A673 (cell line): ENCODE data around the gene SLC30A4. TPM values are rescaled to one million over a fixed set of nuclear protein-coding genes. Genes with fewer than 3 reads are reported as not detected.
A peak's percentile ranks its signal among the peaks of the same experiment; 100 is the strongest.
"Not testable (repeated sequence)": the region's sequence is repeated elsewhere in the genome, so short reads cannot be mapped to it uniquely, and the experiment has no call there.

Source experiments
- BruUV-seq: library from RNA; stranded (reverse); fragments of 400-500 nt; replicated peaks from 2 replicates; lab custom pipeline; 2021; lab: Mats Ljungman, UMichigan
- CTCF ChIA-PET: fragments of 300-600 bp; sonication (Branson Sonifier 250); formaldehyde crosslinking; loops from one replicate; lab custom pipeline; 2022; ENCODE audit warnings: antibody characterized with exemption; lab: Charles Lee
- POLR2A ChIA-PET: fragments of 300-600 bp; sonication (Branson Sonifier 250); formaldehyde crosslinking; loops from one replicate; lab custom pipeline; 2022; ENCODE audit warnings: antibody characterized with exemption; ENCODE audit not compliant: low non-redundant PET; lab: Charles Lee
- DNase-seq: peaks from one replicate; pipeline ENCODE4 v3.0.0-alpha.2; 2015; ENCODE audit warnings: low spot score
- H3K27ac ChIP-seq: fragments of 200-600 bp; sonication (generic); 2 replicates; pipeline ENCODE4 v1.5.1; 2016; ENCODE audit warnings: mixed run types, low read depth, mild to moderate bottlenecking, mixed read lengths, antibody characterized with exemption, low read length; ENCODE audit not compliant: poor library complexity, severe bottlenecking
- H3K27me3 ChIP-seq: fragments of 200-600 bp; sonication (generic); replicated peaks from 2 replicates; pipeline ENCODE4 v1.6.1; 2017; ENCODE audit warnings: mixed run types, low read depth, mild to moderate bottlenecking, mixed read lengths, antibody characterized with exemption, low read length; ENCODE audit not compliant: insufficient read depth, poor library complexity
- H3K36me3 ChIP-seq: fragments of 200-600 bp; sonication (generic); 2 replicates; pipeline ENCODE4 v1.6.1; 2016; ENCODE audit warnings: mixed run types, mild to moderate bottlenecking, mixed read lengths, antibody characterized with exemption, low read length; ENCODE audit not compliant: insufficient read depth, poor library complexity, severe bottlenecking
- H3K4me1 ChIP-seq: fragments of 200-600 bp; sonication (generic); 2 replicates; pipeline ENCODE4 v1.6.1; 2017; ENCODE audit warnings: mixed run types, mild to moderate bottlenecking, mixed read lengths, antibody characterized with exemption, low read length; ENCODE audit not compliant: insufficient read depth, poor library complexity, severe bottlenecking
- H3K4me3 ChIP-seq: fragments of 200-600 bp; sonication (generic); 2 replicates; pipeline ENCODE4 v1.5.1; 2016; ENCODE audit warnings: low read depth, mixed run types, mild to moderate bottlenecking, mixed read lengths, low read length; ENCODE audit not compliant: poor library complexity, severe bottlenecking
- H3K9me3 ChIP-seq: fragments of 200-600 bp; sonication (generic); 2 replicates; pipeline ENCODE4 v1.6.1; 2016; ENCODE audit warnings: mixed run types, low read depth, mild to moderate bottlenecking, mixed read lengths, antibody characterized with exemption, low read length; ENCODE audit not compliant: poor library complexity, severe bottlenecking
- CTCF ChIP-seq: fragments of 300-800, 200-600 bp; sonication (generic); conservative IDR thresholded peaks from 2 replicates; pipeline ENCODE4 v1.5.1; 2017; ENCODE audit warnings: low read depth, mild to moderate bottlenecking, antibody characterized with exemption, low read length, moderate library complexity, mixed read lengths
- EZH2 ChIP-seq: fragments of 200-600 bp; sonication (generic); IDR thresholded peaks from 2 replicates; pipeline ENCODE4 v1.6.1; 2017; ENCODE audit warnings: borderline replicate concordance, low read depth, mild to moderate bottlenecking, mixed read lengths, antibody characterized with exemption, low read length; ENCODE audit not compliant: poor library complexity, severe bottlenecking
- intact Hi-C: fragments of 100-400 bp; cut with micrococcal nuclease; formaldehyde crosslinking; loops from one replicate; pipeline ENCODE4 v1.10.0; 2022; ENCODE audit not compliant: unreplicated experiment
- total RNA-seq: library from RNA; stranded (reverse); gene quantifications from 2 replicates; pipeline ENCODE4 v1.2.3, GENCODE V29; 2021

SLC30A4 gene
- total RNA-seq, 1 experiment from 2014 or later = 1.1 TPM

DNA sequence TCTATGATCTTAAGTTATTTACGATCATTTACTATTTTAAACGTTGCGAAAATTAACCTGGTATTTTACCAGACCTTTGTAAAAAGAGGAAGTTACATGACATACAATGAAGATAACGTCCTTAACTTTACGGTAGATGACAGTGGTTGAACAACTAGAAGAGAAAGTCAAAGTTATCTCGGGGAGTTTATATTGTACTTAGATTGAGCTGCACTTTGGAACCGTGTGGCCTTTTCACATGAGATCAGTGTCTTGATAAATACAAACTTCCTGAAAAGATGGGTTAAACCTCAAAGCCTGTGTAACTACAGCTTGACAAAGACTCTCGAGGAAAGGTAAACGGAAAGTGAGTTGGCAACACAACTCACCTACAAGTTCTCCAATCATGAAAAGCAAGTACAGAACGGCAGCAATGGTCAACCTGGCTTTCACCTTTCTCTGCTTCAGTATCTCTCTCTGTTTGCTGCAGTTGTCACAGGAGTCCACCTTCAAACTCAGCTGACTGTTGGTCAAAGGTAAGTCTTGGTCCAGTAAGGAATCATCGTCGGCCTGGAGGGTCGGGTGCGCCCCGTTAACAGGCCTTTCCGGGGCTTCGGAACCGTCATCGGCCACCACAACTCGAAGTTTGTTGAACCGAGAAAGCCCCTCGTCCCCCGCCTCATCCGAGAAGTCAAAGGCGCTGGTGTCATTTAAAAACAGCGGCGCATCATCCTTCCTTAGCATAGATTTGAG, 793 bp downstream of the SLC30A4 start:
- H3K4me1 ChIP-seq = no peaks in the 10 kb centered on the region
- H3K9me3 ChIP-seq = no peaks in the 10 kb centered on the region
- intact Hi-C loops = no loop called here
- ChIA-PET CTCF (interaction anchor here (0.6 kb wide), 1 partner anchor 20 kb away, joined by 4 read pairs; no protein-coding TSS in a partner anchor), POLR2A (no interaction called here)
- no peaks in the 10 kb centered on the region for H3K27me3 ChIP-seq
- TF ChIP-seq EZH2 (no peak), CTCF (no peak)
- peak overlapping the region; percentile 65 for H3K4me3 ChIP-seq
- no peak overlapping the region for H3K27ac ChIP-seq
- no TSS peak for BruUV-seq
- H3K36me3 ChIP-seq = no peaks in the 10 kb centered on the region
- DNase-seq = no peak

DNA sequence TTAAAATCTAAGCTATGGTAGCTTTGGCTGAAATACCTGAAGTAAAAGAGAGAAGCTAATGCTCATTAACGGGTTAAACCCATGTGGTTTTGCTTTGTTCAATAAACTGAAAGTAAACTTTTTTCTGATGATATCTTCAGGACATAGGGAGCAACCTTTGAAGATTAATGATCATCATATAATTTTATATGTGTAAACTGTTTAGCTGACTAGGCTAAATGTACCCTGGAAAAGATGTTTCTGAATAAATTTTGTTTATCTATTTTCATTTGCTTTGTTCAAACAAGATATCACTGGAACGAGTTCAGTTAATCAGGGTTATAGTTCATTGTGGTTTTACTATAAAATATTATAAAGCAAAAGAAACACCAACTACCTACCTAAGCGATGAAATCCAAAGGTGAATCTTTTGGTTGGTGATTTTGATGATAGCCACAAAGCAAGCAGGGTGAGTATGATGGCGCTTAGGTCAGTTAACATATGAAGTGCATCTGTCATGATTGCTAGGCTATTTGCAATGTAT, 11.7 kb downstream of the SLC30A4 start:
- ChIA-PET POLR2A (no interaction called here), CTCF (no interaction called here)
- no peak overlapping the region for H3K27ac ChIP-seq
- no peak for DNase-seq
- intact Hi-C loops = no loop called here
- no peaks in the 10 kb centered on the region for H3K36me3 ChIP-seq
- no peaks in the 10 kb centered on the region for H3K4me1 ChIP-seq
- no peak overlapping the region for H3K4me3 ChIP-seq
- no peaks in the 10 kb centered on the region for H3K27me3 ChIP-seq
- BruUV-seq = no TSS peak
- TF ChIP-seq EZH2 = no peak
- TF ChIP-seq CTCF = no peak
- H3K9me3 ChIP-seq = no peaks in the 10 kb centered on the region

- H3K36me3 ChIP-seq, H3K4me1 ChIP-seq, DNase-seq, H3K9me3 ChIP-seq, CTCF ChIA-PET, H3K4me3 ChIP-seq, intact Hi-C loops, BruUV-seq, H3K27me3 ChIP-seq, H3K27ac ChIP-seq: not testable (repeated sequence)
- POLR2A ChIA-PET = interaction anchor here (0.6 kb wide), 1 partner anchor 19 kb away, joined by 6 read pairs; no protein-coding TSS in a partner anchor
Observed at GRCh38 chr15:45507143-45507542, 15.4 kb downstream of the SLC30A4 start.

GRCh38 chr15:45499426-45499825, 23.1 kb downstream of the SLC30A4 start:
- ChIA-PET POLR2A (no interaction called here), CTCF (no interaction called here)
- intact Hi-C loops = no loop called here
- Histone ChIP-seq H3K9me3 (no peaks in the 10 kb centered on the region), H3K4me3 (no peak overlapping the region), H3K4me1 (no peaks in the 10 kb centered on the region), H3K27ac (no peak overlapping the region), H3K36me3 (no peaks in the 10 kb centered on the region), H3K27me3 (no peaks in the 10 kb centered on the region)
- DNase-seq = no peak
- TF ChIP-seq CTCF = no peak
- no peak for TF ChIP-seq EZH2
- no TSS peak for BruUV-seq
